GM21529 (cell line): ENCODE results near the gene ZNF330.
"Not testable (repeated sequence)": the region's sequence is repeated elsewhere in the genome, so short reads cannot be mapped to it uniquely, and the experiment has no call there.

ENCODE experiments used
- ATAC-seq: cut with Tn5 transposase; IDR thresholded peaks from one replicate; pipeline ENCODE4 v1.9.1; 2021; ENCODE audit not compliant: unreplicated experiment

ZNF330 gene

GRCh38 chr4:141220691-141221659 lies at the start of gene ZNF330:
TSS of gene ZNF330 (plus strand) at chr4:141220895. CDS start at chr4:141222372, 1,477 bp downstream.
- peak; percentile 85 for ATAC-seq

DNA sequence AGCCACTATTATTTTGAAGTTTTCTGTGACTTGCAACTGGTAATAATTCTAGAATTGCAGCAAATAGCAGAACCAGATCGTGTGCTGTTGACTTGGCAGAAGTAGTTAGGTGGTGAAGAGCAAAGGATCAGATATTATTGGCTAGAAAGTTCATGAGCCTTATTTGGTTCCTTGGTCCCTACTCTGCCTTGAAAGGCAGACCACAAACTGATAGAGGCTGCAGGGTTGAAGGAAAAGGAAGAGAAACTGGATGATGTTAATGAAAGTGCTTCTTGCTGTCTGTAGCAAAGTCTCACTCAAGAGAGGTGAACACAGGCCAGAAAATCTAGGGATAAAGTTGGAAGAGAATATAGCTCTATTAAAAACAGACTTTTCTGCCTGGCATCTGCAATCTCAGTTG lies 46.2 kb upstream of the ZNF330 start:
- peak; percentile 80 for ATAC-seq

DNA sequence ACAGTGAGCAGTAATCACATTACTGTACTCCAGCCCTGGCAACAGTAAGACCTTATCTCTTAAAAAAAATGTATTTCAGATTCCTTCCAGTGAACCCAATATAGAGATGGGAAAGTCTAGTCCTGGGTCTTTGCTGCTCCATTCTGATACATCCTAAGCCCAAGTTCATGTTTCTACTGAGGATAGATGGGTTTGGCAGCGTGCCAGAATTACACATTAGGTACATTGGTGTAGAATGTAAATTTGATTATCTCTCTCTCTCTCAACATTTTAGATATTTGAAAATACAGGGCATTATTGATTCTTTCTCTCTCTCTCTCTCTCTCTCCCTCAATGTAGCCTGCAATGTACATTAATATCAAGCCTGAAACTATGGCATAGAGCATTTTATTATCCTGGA lies 43.5 kb upstream of the ZNF330 start:
- ATAC-seq: no peak

DNA sequence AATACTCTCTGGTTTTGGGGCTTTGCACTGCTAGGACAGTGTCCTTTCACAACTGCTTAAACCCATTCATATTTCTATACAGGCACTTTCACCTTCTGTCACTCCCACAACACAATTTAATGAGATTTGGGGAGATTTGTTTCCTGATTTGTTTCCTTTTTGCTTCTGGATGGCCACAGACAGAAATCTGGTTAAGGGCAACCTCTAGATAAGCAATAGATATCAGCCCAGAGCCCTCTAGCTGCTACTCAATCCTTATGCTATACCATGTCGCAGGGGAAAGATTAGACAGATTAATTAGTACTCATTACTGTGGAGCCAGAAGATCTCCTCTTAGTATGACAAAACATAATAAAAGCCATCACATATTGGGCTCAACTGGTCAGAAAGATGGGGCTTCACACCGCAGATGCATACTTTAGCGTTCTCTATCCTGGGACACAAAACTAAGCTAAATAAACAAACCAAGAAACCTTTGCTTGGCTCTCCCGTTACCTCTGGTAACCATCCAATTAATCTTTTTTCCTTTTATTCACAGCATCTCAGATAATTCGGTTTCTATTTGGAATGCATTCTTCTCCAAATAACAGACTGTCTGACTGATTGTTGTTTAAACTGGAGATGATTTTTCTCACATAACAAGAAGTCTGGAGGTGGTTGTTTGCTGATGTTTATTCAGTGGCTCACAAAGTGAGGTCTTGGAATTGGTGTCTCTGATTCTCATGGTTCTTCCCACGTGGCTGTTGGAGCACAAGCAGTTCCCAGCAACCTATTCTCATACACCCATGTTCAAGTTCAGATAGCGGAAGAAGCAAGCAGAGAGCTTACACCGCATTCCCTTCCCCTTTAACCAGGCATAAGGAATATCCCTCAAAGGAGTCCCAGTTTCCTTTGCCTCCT lies 41.0 kb upstream of the ZNF330 start:
- no peak for ATAC-seq

- ATAC-seq: peak; percentile 59
Observed at GRCh38 chr4:141180991-141181761, 39.5 kb upstream of the ZNF330 start.

- not testable (repeated sequence) for ATAC-seq
Observed at GRCh38 chr4:141183491-141183890, 37.2 kb upstream of the ZNF330 start.

DNA sequence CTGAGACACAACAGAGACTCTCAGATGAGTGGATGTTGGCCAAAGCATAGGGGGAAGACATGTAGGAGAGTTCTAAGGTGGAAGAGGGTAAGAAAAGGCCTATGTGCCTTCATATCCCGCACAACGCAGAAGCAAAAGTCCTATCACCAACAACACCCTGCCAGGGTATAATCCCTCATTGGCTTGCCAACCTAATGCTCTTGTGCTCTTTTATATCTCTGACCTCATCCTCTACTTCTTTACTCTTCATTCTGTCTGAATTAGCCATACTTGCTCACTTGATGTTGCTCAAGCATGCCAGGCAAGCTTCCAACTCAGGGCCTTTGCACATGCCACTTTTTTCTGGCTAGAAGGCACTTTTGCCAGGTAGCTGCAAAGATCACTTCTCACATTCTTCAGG lies 28.1 kb upstream of the ZNF330 start:
- ATAC-seq: no peak

GRCh38 chr4:141193516-141194034 lies 27.1 kb upstream of the ZNF330 start:
- no peak for ATAC-seq

DNA sequence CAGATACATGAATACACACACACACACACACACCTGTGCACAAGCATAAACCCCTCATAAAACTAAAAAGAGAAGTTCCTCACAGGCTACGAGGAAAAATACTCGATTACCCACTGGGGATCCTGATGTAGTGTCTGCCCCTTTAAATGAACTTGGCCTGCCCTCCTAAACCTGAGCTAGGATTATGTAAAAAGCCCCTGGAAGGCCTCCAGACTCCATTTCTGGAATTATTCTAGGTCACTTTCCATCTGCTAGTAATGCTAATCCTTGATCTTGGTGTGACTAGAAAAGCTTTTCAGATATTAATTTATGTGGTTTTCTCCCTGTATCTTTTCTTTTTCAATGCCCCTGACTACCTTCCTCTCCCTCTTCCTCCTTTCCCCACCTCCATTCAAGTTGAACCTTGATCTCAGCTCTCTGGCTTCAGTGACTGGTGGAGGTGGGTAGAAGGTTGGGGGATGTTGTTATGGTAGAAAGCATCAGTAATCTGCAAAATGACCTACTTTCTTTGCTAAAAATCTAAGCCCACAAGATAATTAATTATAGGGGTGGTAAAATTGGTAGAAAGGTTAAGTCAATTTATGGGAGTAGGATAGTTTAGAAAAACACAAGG lies 25.5 kb upstream of the ZNF330 start:
- ATAC-seq: no peak

DNA sequence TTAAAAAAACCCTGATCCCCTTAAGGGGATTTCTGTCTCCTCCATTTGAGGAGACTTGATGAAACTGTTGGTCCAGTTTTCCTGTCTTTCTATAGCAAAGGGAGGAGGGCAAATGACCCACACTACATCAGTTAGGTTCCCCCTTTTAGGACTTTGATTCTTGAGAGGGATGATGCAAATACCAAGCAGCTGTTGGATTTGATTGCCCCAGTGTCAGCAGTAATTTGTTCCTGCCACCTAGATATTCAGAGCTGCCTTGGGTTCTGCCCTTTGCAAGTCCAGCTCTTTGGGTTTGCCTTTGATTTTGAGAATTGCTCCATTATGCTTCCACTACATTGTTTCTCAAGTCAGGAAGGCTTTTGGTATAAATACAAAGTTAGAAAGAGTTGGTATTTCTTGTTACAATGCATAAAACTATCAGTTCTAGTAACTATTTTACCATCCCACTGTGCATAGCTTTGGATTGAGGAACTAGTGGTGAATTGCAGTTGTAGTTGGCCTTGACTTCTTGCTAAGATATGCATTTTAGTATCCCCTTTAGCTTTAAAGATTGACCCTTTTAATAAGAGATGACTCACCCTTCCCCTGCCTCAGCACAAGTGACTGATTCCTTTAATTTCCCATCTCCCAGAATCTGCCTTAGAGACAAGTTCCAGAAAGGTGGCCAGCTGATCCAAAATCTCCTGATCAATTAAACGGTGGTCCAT lies 24.3 kb upstream of the ZNF330 start:
- no peak for ATAC-seq

- ATAC-seq: no peak
Observed at GRCh38 chr4:141207961-141208360, 12.7 kb upstream of the ZNF330 start.

DNA sequence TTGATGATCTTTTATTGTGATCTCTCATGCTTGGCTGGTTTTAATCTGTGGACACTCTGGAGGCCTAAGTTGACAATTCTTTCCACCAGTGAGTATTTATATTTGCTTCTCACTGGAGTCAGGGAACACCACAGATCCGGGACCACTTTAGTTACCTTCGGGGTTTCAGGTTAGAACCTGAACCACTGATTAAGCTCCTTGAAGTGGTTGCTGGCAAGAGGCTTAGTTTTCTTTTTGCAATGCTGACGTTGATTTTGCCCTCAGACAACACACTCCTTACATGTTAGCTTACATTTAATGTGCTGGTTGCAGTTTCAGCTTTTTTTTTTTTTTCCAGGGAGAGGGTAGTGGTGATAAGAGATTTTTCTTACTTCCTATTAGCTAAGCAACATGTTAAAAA lies 10.5 kb upstream of the ZNF330 start:
- ATAC-seq: no peak

- ATAC-seq: no peak
Observed at GRCh38 chr4:141213550-141213991, 7.1 kb upstream of the ZNF330 start.

DNA sequence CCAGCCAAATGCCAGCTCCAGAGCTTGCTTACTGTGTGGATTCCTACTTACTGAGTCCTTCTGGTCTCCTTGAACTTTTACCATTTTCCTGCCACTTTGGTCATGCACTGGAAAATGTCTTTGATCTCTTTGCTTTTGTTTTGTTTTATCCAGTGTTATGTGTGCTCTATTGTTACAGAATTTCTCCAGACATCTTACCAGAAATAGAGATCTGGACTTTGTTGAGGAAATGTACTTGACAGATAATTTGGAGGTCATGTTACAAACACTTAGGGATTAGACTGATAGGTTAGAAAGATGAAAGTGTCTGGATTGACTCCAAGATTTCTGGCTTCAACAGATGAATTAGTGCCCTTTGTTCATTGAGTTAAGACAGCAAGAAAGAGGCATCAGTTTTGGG lies 5.7 kb upstream of the ZNF330 start:
- no peak for ATAC-seq

- ATAC-seq: no peak
Observed at GRCh38 chr4:141216002-141216761, 4.5 kb upstream of the ZNF330 start.

GRCh38 chr4:141220271-141220670 lies 424 bp upstream of the ZNF330 start:
- ATAC-seq: peak; percentile 11

GRCh38 chr4:141223418-141223817 lies 2.7 kb downstream of the ZNF330 start:
- no peak for ATAC-seq

GRCh38 chr4:141227280-141227679 lies 6.6 kb downstream of the ZNF330 start:
- not testable (repeated sequence) for ATAC-seq
